WTC11 (cell line): ENCODE data around the gene ABHD16B. TPM values are rescaled to one million over a fixed set of nuclear protein-coding genes. Genes with fewer than 3 reads are reported as not detected.

ENCODE experiments used
- ATAC-seq: fragments of 200-7000 bp; cut with Tn5 transposase; 2 replicates; pipeline ENCODE4 v1.10.0; 2021; ENCODE audit warnings: mild to moderate bottlenecking, moderate library complexity
- CTCF ChIA-PET: fragments of 300-600 bp; sonication (Branson Sonifier 250); formaldehyde crosslinking; loops from one replicate; lab custom pipeline; 2021; ENCODE audit warnings: antibody characterized with exemption; lab: Charles Lee
- POLR2A ChIA-PET: fragments of 350-600 bp; sonication (Branson Sonifier 250); formaldehyde crosslinking; loops from one replicate; lab custom pipeline; 2021; ENCODE audit warnings: antibody characterized with exemption; lab: Charles Lee
- DNase-seq: peaks from one replicate; pipeline ENCODE4 v3.0.0; 2021; ENCODE audit warnings: low spot score
- H3K27ac Mint-ChIP-seq: 2 replicates; pipeline ENCODE4 v1.8.0; 2021; ENCODE audit warnings: mixed read lengths
- H3K27me3 Mint-ChIP-seq: 2 replicates; pipeline ENCODE4 v1.8.0; 2021; ENCODE audit warnings: low read depth, mild to moderate bottlenecking, moderate library complexity, mixed read lengths
- H3K36me3 Mint-ChIP-seq: 2 replicates; pipeline ENCODE4 v1.8.0; 2021; ENCODE audit warnings: mixed read lengths
- H3K4me1 Mint-ChIP-seq: 2 replicates; pipeline ENCODE4 v1.8.0; 2022; ENCODE audit warnings: mixed read lengths
- H3K4me3 Mint-ChIP-seq: 2 replicates; pipeline ENCODE4 v1.8.0; 2021; ENCODE audit warnings: mild to moderate bottlenecking, moderate library complexity, mixed read lengths
- H3K9me3 Mint-ChIP-seq: 2 replicates; pipeline ENCODE4 v1.8.0; 2021; ENCODE audit warnings: mixed read lengths
- ATF1 ChIP-seq: sonication (generic); formaldehyde crosslinking; IDR thresholded peaks from 2 replicates; pipeline ENCODE4 v1.8.1; 2023; ENCODE audit warnings: mild to moderate bottlenecking, moderate library complexity, missing genetic modification reagents
- CREB1 ChIP-seq: sonication (generic); formaldehyde crosslinking; IDR thresholded peaks from 2 replicates; pipeline ENCODE4 v1.8.0; 2023; ENCODE audit warnings: mild to moderate bottlenecking, missing genetic modification reagents
- FOXK1 ChIP-seq: sonication (generic); formaldehyde crosslinking; IDR thresholded peaks from 2 replicates; pipeline ENCODE4 v1.8.0; 2022; ENCODE audit warnings: mild to moderate bottlenecking, moderate library complexity, missing genetic modification reagents
- FOXP1 ChIP-seq: sonication (generic); formaldehyde crosslinking; IDR thresholded peaks from 2 replicates; pipeline ENCODE4 v1.8.0; 2022; ENCODE audit warnings: missing genetic modification reagents, mild to moderate bottlenecking, moderate library complexity, borderline replicate concordance
- MXD4 ChIP-seq: fragments of 250-450 bp; sonication (Bioruptor Pico); IDR thresholded peaks from 2 replicates; pipeline ENCODE4 v1.8.0; 2021; ENCODE audit warnings: mild to moderate bottlenecking, moderate library complexity, borderline replicate concordance
- PRRX2 ChIP-seq: fragments of 250-450 bp; sonication (Bioruptor Pico); IDR thresholded peaks from 2 replicates; pipeline ENCODE4 v1.8.0; 2021; ENCODE audit warnings: mild to moderate bottlenecking
- SMAD4 ChIP-seq: sonication (generic); formaldehyde crosslinking; IDR thresholded peaks from 2 replicates; pipeline ENCODE4 v1.8.0; 2022; ENCODE audit warnings: mild to moderate bottlenecking, missing genetic modification reagents
- TEAD1 ChIP-seq: sonication (generic); formaldehyde crosslinking; IDR thresholded peaks from 2 replicates; pipeline ENCODE4 v1.8.0; 2022; ENCODE audit warnings: mild to moderate bottlenecking, missing genetic modification reagents
- TP53 ChIP-seq: sonication (generic); formaldehyde crosslinking; IDR thresholded peaks from 2 replicates; pipeline ENCODE4 v1.8.1; 2023; ENCODE audit warnings: mild to moderate bottlenecking, missing genetic modification reagents
- ZNF317 ChIP-seq: sonication (generic); formaldehyde crosslinking; IDR thresholded peaks from 2 replicates; pipeline ENCODE4 v1.8.1; 2023; ENCODE audit warnings: low read depth, mild to moderate bottlenecking, moderate library complexity, missing genetic modification reagents, borderline replicate concordance
- ZNF423 ChIP-seq: fragments of 250-450 bp; sonication (Bioruptor Pico); IDR thresholded peaks from 2 replicates; pipeline ENCODE4 v2.1.2; 2022; ENCODE audit warnings: mild to moderate bottlenecking, moderate library complexity
- total RNA-seq: library from RNA; stranded (reverse); gene quantifications from 3 replicates; pipeline ENCODE4 v1.2.3, GENCODE V29; 2021
- TF ChIP-seq, protein P1 (sequence below): sonication (generic); formaldehyde crosslinking; IDR thresholded peaks from 2 replicates; pipeline ENCODE4 v1.8.1; 2023; ENCODE audit warnings: mild to moderate bottlenecking, missing genetic modification reagents, moderate library complexity
- TF ChIP-seq, protein P2 (sequence below): sonication (generic); formaldehyde crosslinking; IDR thresholded peaks from 2 replicates; pipeline ENCODE4 v1.8.0; 2023; ENCODE audit warnings: missing genetic modification reagents, mild to moderate bottlenecking, borderline replicate concordance
- TF ChIP-seq, protein P3 (sequence below): sonication (generic); formaldehyde crosslinking; IDR thresholded peaks from 2 replicates; pipeline ENCODE4 v1.8.0; 2023; ENCODE audit warnings: mild to moderate bottlenecking, missing genetic modification reagents
- TF ChIP-seq, protein P4 (sequence below): sonication (generic); formaldehyde crosslinking; IDR thresholded peaks from 2 replicates; pipeline ENCODE4 v1.8.0; 2022; ENCODE audit warnings: mild to moderate bottlenecking, missing genetic modification reagents

ABHD16B gene
- total RNA-seq, 1 experiment from 2014 or later: 0.11 TPM

DNA sequence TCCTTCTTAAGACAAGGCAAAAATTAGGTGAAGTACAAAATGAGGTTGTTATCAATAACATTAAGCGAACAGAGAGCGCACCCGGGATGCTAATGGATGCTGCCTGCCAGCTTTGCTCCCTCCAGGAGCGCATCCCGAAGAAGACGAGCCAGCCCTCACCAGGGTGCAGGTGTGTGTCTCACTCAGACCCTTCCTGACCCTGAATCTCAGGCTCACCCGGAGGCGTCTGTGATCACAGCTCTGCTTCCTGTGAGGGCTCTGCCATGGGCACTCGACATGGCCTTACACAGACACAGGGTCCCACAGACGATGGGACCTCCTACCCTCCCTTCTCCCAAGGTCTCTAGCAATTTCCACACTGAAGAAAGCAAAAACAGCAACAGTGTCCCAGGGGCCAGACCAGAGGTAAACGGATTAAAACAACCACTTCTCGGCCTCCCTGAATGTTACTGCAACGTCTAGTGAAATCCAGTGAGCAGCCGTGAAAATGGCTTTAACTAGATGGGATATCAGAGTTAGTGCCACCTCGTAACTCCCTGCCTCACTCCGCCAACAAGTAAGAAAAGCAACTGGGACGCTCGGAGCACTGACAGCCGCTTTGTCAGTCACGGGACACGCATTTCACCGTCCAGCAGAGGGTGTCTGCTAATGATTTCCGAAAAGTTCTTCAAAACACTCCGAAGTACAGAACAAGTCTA lies 41.9 kb upstream of the ABHD16B start:
- Mint-ChIP-seq H3K36me3 (no peaks in the 10 kb centered on the region), H3K27ac (peak overlapping the region; percentile 25; the same call in 1 of the 2 replicates), H3K27me3 (no peaks in the 10 kb centered on the region), H3K4me3 (no peak overlapping the region), H3K9me3 (peaks cover 4% of the 10 kb centered on the region; the same call in 1 of the 2 replicates), H3K4me1 (peaks cover 9% of the 10 kb centered on the region; the same call in 1 of the 2 replicates)
- CTCF ChIA-PET: interaction anchor here (1.2 to 2.0 kb wide), 2 partner anchors 33 to 46 kb away, joined by 3 to 4 read pairs; partner anchors contain the start of gene TPD52L2
- DNase-seq (no peak), ATAC-seq (peak; percentile 64)
- TF ChIP-seq, protein P1, sequence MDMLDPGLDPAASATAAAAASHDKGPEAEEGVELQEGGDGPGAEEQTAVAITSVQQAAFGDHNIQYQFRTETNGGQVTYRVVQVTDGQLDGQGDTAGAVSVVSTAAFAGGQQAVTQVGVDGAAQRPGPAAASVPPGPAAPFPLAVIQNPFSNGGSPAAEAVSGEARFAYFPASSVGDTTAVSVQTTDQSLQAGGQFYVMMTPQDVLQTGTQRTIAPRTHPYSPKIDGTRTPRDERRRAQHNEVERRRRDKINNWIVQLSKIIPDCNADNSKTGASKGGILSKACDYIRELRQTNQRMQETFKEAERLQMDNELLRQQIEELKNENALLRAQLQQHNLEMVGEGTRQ: no peak
- TF ChIP-seq TP53 (no peak), SMAD4 (CRISPR knock-in tag) (no peak), MXD4 (CRISPR knock-in tag) (no peak), FOXK1 (CRISPR knock-in tag) (no peak), PRRX2 (CRISPR knock-in tag) (no peak), ZNF317 (CRISPR knock-in tag) (no peak), FOXP1 (no peak), ATF1 (CRISPR knock-in tag) (no peak), ZNF423 (CRISPR knock-in tag) (no peak), CREB1 (CRISPR knock-in tag) (no peak), TEAD1 (CRISPR knock-in tag) (no peak)
- TF ChIP-seq, protein P2, sequence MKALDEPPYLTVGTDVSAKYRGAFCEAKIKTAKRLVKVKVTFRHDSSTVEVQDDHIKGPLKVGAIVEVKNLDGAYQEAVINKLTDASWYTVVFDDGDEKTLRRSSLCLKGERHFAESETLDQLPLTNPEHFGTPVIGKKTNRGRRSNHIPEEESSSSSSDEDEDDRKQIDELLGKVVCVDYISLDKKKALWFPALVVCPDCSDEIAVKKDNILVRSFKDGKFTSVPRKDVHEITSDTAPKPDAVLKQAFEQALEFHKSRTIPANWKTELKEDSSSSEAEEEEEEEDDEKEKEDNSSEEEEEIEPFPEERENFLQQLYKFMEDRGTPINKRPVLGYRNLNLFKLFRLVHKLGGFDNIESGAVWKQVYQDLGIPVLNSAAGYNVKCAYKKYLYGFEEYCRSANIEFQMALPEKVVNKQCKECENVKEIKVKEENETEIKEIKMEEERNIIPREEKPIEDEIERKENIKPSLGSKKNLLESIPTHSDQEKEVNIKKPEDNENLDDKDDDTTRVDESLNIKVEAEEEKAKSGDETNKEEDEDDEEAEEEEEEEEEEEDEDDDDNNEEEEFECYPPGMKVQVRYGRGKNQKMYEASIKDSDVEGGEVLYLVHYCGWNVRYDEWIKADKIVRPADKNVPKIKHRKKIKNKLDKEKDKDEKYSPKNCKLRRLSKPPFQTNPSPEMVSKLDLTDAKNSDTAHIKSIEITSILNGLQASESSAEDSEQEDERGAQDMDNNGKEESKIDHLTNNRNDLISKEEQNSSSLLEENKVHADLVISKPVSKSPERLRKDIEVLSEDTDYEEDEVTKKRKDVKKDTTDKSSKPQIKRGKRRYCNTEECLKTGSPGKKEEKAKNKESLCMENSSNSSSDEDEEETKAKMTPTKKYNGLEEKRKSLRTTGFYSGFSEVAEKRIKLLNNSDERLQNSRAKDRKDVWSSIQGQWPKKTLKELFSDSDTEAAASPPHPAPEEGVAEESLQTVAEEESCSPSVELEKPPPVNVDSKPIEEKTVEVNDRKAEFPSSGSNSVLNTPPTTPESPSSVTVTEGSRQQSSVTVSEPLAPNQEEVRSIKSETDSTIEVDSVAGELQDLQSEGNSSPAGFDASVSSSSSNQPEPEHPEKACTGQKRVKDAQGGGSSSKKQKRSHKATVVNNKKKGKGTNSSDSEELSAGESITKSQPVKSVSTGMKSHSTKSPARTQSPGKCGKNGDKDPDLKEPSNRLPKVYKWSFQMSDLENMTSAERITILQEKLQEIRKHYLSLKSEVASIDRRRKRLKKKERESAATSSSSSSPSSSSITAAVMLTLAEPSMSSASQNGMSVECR (CRISPR knock-in tag): no peak
- TF ChIP-seq, protein P3, sequence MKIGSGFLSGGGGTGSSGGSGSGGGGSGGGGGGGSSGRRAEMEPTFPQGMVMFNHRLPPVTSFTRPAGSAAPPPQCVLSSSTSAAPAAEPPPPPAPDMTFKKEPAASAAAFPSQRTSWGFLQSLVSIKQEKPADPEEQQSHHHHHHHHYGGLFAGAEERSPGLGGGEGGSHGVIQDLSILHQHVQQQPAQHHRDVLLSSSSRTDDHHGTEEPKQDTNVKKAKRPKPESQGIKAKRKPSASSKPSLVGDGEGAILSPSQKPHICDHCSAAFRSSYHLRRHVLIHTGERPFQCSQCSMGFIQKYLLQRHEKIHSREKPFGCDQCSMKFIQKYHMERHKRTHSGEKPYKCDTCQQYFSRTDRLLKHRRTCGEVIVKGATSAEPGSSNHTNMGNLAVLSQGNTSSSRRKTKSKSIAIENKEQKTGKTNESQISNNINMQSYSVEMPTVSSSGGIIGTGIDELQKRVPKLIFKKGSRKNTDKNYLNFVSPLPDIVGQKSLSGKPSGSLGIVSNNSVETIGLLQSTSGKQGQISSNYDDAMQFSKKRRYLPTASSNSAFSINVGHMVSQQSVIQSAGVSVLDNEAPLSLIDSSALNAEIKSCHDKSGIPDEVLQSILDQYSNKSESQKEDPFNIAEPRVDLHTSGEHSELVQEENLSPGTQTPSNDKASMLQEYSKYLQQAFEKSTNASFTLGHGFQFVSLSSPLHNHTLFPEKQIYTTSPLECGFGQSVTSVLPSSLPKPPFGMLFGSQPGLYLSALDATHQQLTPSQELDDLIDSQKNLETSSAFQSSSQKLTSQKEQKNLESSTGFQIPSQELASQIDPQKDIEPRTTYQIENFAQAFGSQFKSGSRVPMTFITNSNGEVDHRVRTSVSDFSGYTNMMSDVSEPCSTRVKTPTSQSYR (CRISPR knock-in tag): no peak
- TF ChIP-seq, protein P4, sequence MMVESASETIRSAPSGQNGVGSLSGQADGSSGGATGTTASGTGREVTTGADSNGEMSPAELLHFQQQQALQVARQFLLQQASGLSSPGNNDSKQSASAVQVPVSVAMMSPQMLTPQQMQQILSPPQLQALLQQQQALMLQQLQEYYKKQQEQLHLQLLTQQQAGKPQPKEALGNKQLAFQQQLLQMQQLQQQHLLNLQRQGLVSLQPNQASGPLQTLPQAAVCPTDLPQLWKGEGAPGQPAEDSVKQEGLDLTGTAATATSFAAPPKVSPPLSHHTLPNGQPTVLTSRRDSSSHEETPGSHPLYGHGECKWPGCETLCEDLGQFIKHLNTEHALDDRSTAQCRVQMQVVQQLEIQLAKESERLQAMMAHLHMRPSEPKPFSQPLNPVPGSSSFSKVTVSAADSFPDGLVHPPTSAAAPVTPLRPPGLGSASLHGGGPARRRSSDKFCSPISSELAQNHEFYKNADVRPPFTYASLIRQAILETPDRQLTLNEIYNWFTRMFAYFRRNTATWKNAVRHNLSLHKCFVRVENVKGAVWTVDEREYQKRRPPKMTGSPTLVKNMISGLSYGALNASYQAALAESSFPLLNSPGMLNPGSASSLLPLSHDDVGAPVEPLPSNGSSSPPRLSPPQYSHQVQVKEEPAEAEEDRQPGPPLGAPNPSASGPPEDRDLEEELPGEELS: no peak
- POLR2A ChIA-PET: no interaction called here

DNA sequence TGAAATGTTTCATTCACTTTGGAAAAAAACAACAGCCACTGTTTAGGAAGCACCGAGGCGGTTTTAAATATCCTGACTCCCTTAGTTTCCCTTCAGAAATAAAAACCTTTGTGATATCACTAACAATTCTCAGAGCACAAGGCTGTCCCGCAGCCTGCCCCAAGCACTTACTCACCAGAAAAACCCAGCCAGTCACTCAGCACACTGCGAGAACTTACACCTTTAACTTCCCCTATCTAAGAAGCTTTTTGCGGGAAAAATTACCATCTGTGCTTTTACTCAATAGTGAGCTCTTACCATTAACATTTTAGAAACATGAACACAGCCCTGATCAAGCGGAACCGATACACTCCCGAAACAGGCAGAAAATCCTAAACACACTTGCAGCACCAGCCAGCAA lies 39.5 kb upstream of the ABHD16B start:
- peak overlapping the region; percentile 50 for H3K27ac Mint-ChIP-seq
- TF ChIP-seq TP53: no peak
- no peak for ATAC-seq

More for the DNA sequence above, 39.5 kb upstream of the ABHD16B start:
- no peaks in the 10 kb centered on the region for H3K36me3 Mint-ChIP-seq
- H3K4me3 Mint-ChIP-seq: no peak overlapping the region
- CTCF ChIA-PET: interaction anchor here (2.8 kb wide), 1 partner anchor 46 kb away, joined by 11 read pairs; no protein-coding TSS in a partner anchor
- H3K27me3 Mint-ChIP-seq: no peaks in the 10 kb centered on the region
- POLR2A ChIA-PET: no interaction called here
- DNase-seq: no peak
- H3K4me1 Mint-ChIP-seq: peaks cover 14% of the 10 kb centered on the region; the same call in 1 of the 2 replicates
- H3K9me3 Mint-ChIP-seq: no peaks in the 10 kb centered on the region
